Karpas-422 (cell line): ENCODE measurements around the gene MEN1. TPM values are rescaled to one million over a fixed set of nuclear protein-coding genes. Genes with fewer than 3 reads are reported as not detected.

Source experiments
- DNase-seq: peaks from one replicate; pipeline ENCODE4 v3.0.0-alpha.2; 2015
- H2AFZ ChIP-seq: fragments of 200-600 bp; sonication (generic); 2 replicates; pipeline ENCODE4 v1.6.1; 2014; ENCODE audit warnings: antibody characterized with exemption, low read length, mixed read lengths
- H3K27ac ChIP-seq: fragments of 200-600 bp; sonication (generic); 2 replicates; pipeline ENCODE4 v1.5.1; 2014; ENCODE audit warnings: mild to moderate bottlenecking, low read length, moderate library complexity
- H3K27me3 ChIP-seq: fragments of 200-600 bp; sonication (generic); 2 replicates; pipeline ENCODE4 v1.6.1; 2014; ENCODE audit warnings: low read length, mixed read lengths
- H3K36me3 ChIP-seq: fragments of 200-600 bp; sonication (generic); 2 replicates; pipeline ENCODE4 v1.6.1; 2014; ENCODE audit warnings: low read length, mixed read lengths; ENCODE audit not compliant: insufficient read depth
- H3K4me1 ChIP-seq: fragments of 200-600 bp; sonication (generic); 2 replicates; pipeline ENCODE4 v1.6.1; 2014; ENCODE audit warnings: mild to moderate bottlenecking, low read length, mixed read lengths
- H3K4me2 ChIP-seq: fragments of 200-600 bp; sonication (generic); 2 replicates; pipeline ENCODE4 v1.6.1; 2014; ENCODE audit warnings: low read length, low read depth, mild to moderate bottlenecking; ENCODE audit not compliant: poor library complexity, severe bottlenecking
- H3K4me3 ChIP-seq: fragments of 200-600 bp; sonication (generic); 2 replicates; pipeline ENCODE4 v1.5.1; 2014; ENCODE audit warnings: mild to moderate bottlenecking, antibody characterized with exemption, low read length, mixed read lengths
- H3K79me2 ChIP-seq: fragments of 200-600 bp; sonication (generic); 2 replicates; pipeline ENCODE4 v1.6.1; 2014; ENCODE audit warnings: mild to moderate bottlenecking, low read length, mixed read lengths
- H3K9ac ChIP-seq: fragments of 200-600 bp; sonication (generic); 2 replicates; pipeline ENCODE4 v1.6.0; 2014; ENCODE audit warnings: low read length
- H3K9me2 ChIP-seq: fragments of 200-600 bp; sonication (generic), shearing (Covaris generic); replicated peaks from 2 replicates; pipeline ENCODE4 v1.6.0; 2014; ENCODE audit warnings: mild to moderate bottlenecking, low read length, moderate library complexity; ENCODE audit not compliant: insufficient read depth
- H3K9me3 ChIP-seq: fragments of 300-700, 200-600 bp; sonication (generic); 2 replicates; pipeline ENCODE4 v1.6.1; 2014; ENCODE audit warnings: low read length, mixed read lengths
- H4K20me1 ChIP-seq: fragments of 200-600 bp; sonication (generic); 2 replicates; pipeline ENCODE4 v1.6.1; 2014; ENCODE audit warnings: mild to moderate bottlenecking, antibody characterized with exemption, low read length, low read depth; ENCODE audit not compliant: insufficient read depth
- total RNA-seq: library from RNA; depleted of rRNA; stranded (reverse); fragments of >200 nt; shearing (Covaris generic); gene quantifications from 2 replicates; pipeline ENCODE4 v1.2.3, GENCODE V29; 2014; ENCODE audit warnings: low replicate concordance; rRNA removed

The MEN1 gene
- total RNA-seq, 1 experiment from 2014 or later, result 28.3 TPM

DNA sequence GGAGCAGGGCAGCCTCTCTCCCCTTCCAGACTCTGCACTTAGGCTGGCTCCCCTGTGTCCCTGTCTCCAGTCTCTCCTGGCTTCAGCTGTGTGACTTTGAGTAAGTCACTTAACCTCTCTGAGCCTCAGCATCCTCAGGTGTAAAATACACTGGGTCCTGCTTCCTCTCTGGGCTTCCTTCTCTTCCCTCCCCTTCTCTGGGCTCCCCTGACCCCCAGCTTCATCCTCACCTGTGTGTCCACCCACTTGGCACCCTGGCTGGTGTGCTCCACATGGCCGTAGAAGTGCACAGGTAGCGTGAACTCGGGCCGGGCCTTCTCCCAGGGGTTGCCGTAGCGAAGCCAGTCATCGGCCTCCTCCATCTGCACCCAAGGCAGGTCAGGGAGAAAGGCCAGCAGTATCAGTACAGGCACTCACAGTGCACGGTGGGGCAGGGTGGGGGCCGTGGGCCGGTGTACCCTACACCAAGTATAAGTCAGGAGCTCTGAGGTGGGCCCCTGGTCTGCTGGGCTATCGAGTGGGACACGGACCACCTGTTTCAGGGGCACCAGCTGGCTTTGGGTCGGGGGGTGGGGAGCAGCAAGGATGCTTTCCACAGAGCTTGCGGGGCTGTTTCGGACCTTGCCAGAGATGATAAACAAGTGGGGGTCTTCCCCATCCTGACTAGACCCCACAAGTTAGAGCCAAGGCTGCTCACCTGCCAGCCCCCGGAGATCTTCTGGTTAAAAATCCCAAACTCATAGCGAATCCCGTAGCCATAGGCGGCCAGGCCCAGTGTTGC lies 52.6 kb downstream of the MEN1 start:
- no peaks in the 10 kb centered on the region for H3K27me3 ChIP-seq
- H3K36me3 ChIP-seq, result no peaks in the 10 kb centered on the region
- H3K27ac ChIP-seq, result no peak overlapping the region
- no peaks in the 10 kb centered on the region for H3K9me3 ChIP-seq
- H3K4me3 ChIP-seq, result no peak overlapping the region
- 0 out of 2 replicates have a peak, but pooled peaks cover 3% of the 10 kb centered on the region for H4K20me1 ChIP-seq
- no peaks in the 10 kb centered on the region for H3K79me2 ChIP-seq
- H2AFZ ChIP-seq, result no peak overlapping the region
- H3K9me2 ChIP-seq, result no peaks in the 10 kb centered on the region
- H3K4me1 ChIP-seq, result no peaks in the 10 kb centered on the region
- H3K4me2 ChIP-seq, result no peak overlapping the region
- no peak for DNase-seq
- H3K9ac ChIP-seq, result no peak overlapping the region

GRCh38 chr11:64755681-64756361 lies 54.5 kb downstream of the MEN1 start:
- H4K20me1 ChIP-seq, result no peaks in the 10 kb centered on the region
- no peak overlapping the region for H3K27ac ChIP-seq
- H3K9ac ChIP-seq, result no peak overlapping the region
- no peaks in the 10 kb centered on the region for H3K27me3 ChIP-seq
- H3K36me3 ChIP-seq, result no peaks in the 10 kb centered on the region
- no peak for DNase-seq
- H2AFZ ChIP-seq, result no peak overlapping the region
- no peaks in the 10 kb centered on the region for H3K9me2 ChIP-seq
- H3K9me3 ChIP-seq, result no peaks in the 10 kb centered on the region
- H3K79me2 ChIP-seq, result no peaks in the 10 kb centered on the region
- no peak overlapping the region for H3K4me3 ChIP-seq
- H3K4me1 ChIP-seq, result no peaks in the 10 kb centered on the region
- no peak overlapping the region for H3K4me2 ChIP-seq

- Histone ChIP-seq H3K9me3 (no peaks in the 10 kb centered on the region), H3K4me1 (no peaks in the 10 kb centered on the region), H3K9me2 (no peaks in the 10 kb centered on the region), H2AFZ (no peak overlapping the region), H3K4me2 (no peak overlapping the region), H3K4me3 (no peak overlapping the region), H3K27me3 (no peaks in the 10 kb centered on the region), H4K20me1 (no peaks in the 10 kb centered on the region), H3K79me2 (no peaks in the 10 kb centered on the region), H3K9ac (no peak overlapping the region), H3K27ac (no peak overlapping the region), H3K36me3 (no peaks in the 10 kb centered on the region)
- no peak for DNase-seq
Measured at GRCh38 chr11:64754919-64755662, 55.3 kb downstream of the MEN1 start.

- Histone ChIP-seq H3K4me2 (no peak overlapping the region), H3K79me2 (no peaks in the 10 kb centered on the region), H3K9me2 (no peaks in the 10 kb centered on the region), H3K36me3 (no peaks in the 10 kb centered on the region), H3K4me3 (no peak overlapping the region), H3K4me1 (no peaks in the 10 kb centered on the region), H3K27ac (no peak overlapping the region), H3K9me3 (no peaks in the 10 kb centered on the region), H3K9ac (no peak overlapping the region), H3K27me3 (no peaks in the 10 kb centered on the region), H4K20me1 (no peaks in the 10 kb centered on the region), H2AFZ (no peak overlapping the region)
- no peak for DNase-seq
Measured at GRCh38 chr11:64754124-64754918, 56.0 kb downstream of the MEN1 start.

Other genes starting within 250 kb of the MEN1 start
- gene SLC22A12, start 219.3 kb downstream of the MEN1 start, total RNA-seq, result not detected in 2 replicates
- gene NRXN2, start 87.4 kb downstream of the MEN1 start, total RNA-seq, result 0.83 TPM in 1 of 2 replicates, not detected in the other
- 4.0 and 5.3 TPM in 2 replicates for gene RASGRP2, start 66.4 kb downstream of the MEN1 start, total RNA-seq
- gene PYGM, start 50.6 kb downstream of the MEN1 start, total RNA-seq, result 1.3 TPM in 1 of 2 replicates, not detected in the other
- gene SF1, start 32.0 kb downstream of the MEN1 start, total RNA-seq, result 156 and 329 TPM in 2 replicates
- 62.0 and 84.2 TPM in 2 replicates for gene MAP4K2, start 7.3 kb downstream of the MEN1 start, total RNA-seq
- gene CDC42BPG, start 34.1 kb upstream of the MEN1 start, total RNA-seq, result 0.15 and 0.22 TPM in 2 replicates
- 30.8 and 77.3 TPM in 2 replicates for gene EHD1, start 68.1 kb upstream of the MEN1 start, total RNA-seq
- gene ATG2A, start 106.7 kb upstream of the MEN1 start, total RNA-seq, result 16.2 and 24.6 TPM in 2 replicates
- gene PPP2R5B, start 114.1 kb upstream of the MEN1 start, total RNA-seq, result 1.8 and 7.5 TPM in 2 replicates
- not detected in 2 replicates for gene GPHA2, start 125.3 kb upstream of the MEN1 start, total RNA-seq
- gene MAJIN, start 161.6 kb upstream of the MEN1 start, total RNA-seq, result not detected in 2 replicates
- gene BATF2, start 186.4 kb upstream of the MEN1 start, total RNA-seq, result 0.18 and 1.1 TPM in 2 replicates
- gene ARL2, start 203.6 kb upstream of the MEN1 start, total RNA-seq, result 28.9 and 44.4 TPM in 2 replicates
- 14.2 and 17.6 TPM in 2 replicates for gene SNX15, start 216.9 kb upstream of the MEN1 start, total RNA-seq
- 1.9 and 11.9 TPM in 2 replicates for gene SAC3D1, start 230.7 kb upstream of the MEN1 start, total RNA-seq
- gene NAALADL1, start 248.0 kb upstream of the MEN1 start, total RNA-seq, result not detected in 2 replicates